Measurements from ENCODE around the gene PON2.

GRCh38 chr7:95444796-95445195 lies 10.0 kb upstream of the PON2 start:
- TF ChIP-seq CTBP1 (IDR thresholded peaks at IDR 0.05; ENCODE audit: borderline replicate concordance) (no peak), FOXA1 (IDR thresholded peaks at IDR 0.05) (no peak), SUZ12 (IDR thresholded peaks at IDR 0.05) (no peak), FOXM1 (IDR thresholded peaks at IDR 0.05; ENCODE audit: borderline replicate concordance) (no peak), SP1 (IDR thresholded peaks at IDR 0.05) (no peak)

Measured in HEK293T (cell line).